HUES6 (cell line): Measurements from ENCODE around the gene RNF183.

Source experiments
- H3K27ac ChIP-seq: 2 replicates; pipeline ENCODE4 v1.7.0; 2013; ENCODE audit warnings: low read depth, mild to moderate bottlenecking, low read length, inconsistent platforms
- H3K27me3 ChIP-seq: 2 replicates; pipeline ENCODE4 v1.6.1; 2013; ENCODE audit warnings: low read length; ENCODE audit not compliant: control insufficient read depth, insufficient read depth
- H3K36me3 ChIP-seq: 2 replicates; pipeline ENCODE4 v1.6.1; 2013; ENCODE audit warnings: low read length; ENCODE audit not compliant: control insufficient read depth, insufficient read depth
- H3K4me1 ChIP-seq: 2 replicates; pipeline ENCODE4 v1.6.1; 2013; ENCODE audit warnings: low read length; ENCODE audit not compliant: control insufficient read depth, insufficient read depth
- H3K4me3 ChIP-seq: 2 replicates; pipeline ENCODE4 v1.5.1; 2013; ENCODE audit warnings: low read depth, low read length
- H3K9ac ChIP-seq: one replicate; pipeline ENCODE4 v1.6.1; 2013; ENCODE audit warnings: mild to moderate bottlenecking, low read length
- H3K9me3 ChIP-seq: 2 replicates; pipeline ENCODE4 v1.6.1; 2013; ENCODE audit warnings: low read depth, low read length; ENCODE audit not compliant: control insufficient read depth, insufficient read depth

The RNF183 gene

DNA sequence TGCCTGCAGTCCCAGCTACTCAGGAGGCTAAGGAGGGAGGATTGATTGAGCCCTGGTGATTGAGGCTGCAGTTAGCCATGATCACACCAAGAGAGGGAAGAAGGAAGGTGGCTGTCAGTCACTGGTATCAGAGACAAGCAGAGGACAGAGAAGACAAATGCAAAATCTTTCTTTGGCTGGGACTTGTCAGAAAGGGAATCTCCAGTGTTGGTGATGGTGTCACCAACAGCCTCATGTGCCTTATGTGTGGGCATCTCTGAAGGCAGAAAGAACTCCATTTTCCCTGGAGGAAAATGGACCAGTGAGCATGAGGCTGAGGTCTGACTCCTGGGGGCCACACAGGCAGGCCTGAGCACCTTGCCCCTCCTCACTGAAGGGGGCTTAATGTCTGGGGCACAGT is 12.1 kb upstream of the RNF183 start:
- H3K4me1 ChIP-seq: no peaks in the 10 kb centered on the region
- H3K36me3 ChIP-seq: no peaks in the 10 kb centered on the region
- H3K27me3 ChIP-seq: no peaks in the 10 kb centered on the region
- no peaks in the 10 kb centered on the region for H3K9me3 ChIP-seq
- H3K4me3 ChIP-seq: no peak overlapping the region
- H3K9ac ChIP-seq: no peak overlapping the region
- no peak overlapping the region for H3K27ac ChIP-seq

DNA sequence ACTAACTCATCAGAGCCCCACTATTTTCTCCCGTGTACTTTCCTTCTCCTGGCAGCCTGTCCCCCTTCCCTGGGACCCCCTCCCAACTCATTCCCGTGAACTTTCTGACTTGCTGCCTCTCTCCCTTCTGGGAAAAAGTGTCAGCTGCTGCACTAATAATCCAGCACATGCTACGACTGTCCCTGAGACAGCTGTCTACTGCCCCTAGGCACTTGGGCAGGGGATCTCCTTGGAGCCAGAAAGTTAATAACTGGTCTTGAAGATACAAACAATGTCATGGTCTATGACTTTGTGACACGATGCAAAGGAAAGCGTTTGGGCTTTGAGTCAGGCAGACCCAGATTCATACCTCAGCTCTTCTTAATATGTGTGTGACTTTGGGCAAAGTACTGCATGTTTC is 10.1 kb upstream of the RNF183 start:
- no peaks in the 10 kb centered on the region for H3K9me3 ChIP-seq
- no peaks in the 10 kb centered on the region for H3K4me1 ChIP-seq
- no peaks in the 10 kb centered on the region for H3K27me3 ChIP-seq
- H3K9ac ChIP-seq: no peak overlapping the region
- no peaks in the 10 kb centered on the region for H3K36me3 ChIP-seq
- no peak overlapping the region for H3K27ac ChIP-seq
- no peak overlapping the region for H3K4me3 ChIP-seq

DNA sequence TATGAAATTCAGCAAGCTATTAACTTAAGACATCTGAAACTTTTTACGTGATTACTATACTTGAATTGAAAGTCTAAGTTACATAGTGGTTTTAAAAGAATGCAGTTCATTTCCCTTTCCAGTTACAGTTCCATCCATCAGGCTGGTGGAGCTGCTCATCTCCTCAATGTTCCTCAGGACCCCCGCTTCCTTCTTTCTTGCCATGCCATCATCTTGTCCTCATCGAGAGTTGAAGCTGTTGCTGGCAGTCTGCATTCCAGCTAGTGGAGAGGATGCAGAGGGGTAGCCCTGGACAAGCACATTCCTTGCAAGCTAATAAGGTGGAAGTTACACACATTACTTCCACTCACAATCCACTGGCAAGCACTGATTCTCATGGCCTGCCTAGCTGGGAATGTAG is 8.8 kb upstream of the RNF183 start:
- H3K4me1 ChIP-seq: no peaks in the 10 kb centered on the region
- H3K36me3 ChIP-seq: no peaks in the 10 kb centered on the region
- no peaks in the 10 kb centered on the region for H3K27me3 ChIP-seq
- H3K27ac ChIP-seq: no peak overlapping the region
- no peak overlapping the region for H3K4me3 ChIP-seq
- H3K9me3 ChIP-seq: no peaks in the 10 kb centered on the region
- no peak overlapping the region for H3K9ac ChIP-seq

DNA sequence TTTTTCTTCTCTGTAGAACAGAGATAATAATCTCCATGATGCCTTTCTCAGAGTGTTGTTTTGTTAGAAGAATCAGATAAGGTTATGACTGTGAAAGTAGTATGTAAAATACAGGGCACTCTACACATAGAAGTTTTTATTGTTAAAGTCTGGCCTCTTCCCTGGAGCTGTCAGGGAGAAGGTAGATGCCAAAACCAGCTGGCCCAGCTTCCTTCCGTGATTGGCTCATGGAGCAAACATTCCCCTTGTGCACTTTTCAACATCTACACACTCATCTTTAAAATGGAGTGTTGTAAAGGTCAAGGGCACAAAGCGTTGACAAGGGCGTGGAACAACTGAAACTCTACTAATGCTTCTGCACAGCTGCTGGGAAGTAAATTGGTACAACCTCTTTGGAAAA is 7.4 kb upstream of the RNF183 start:
- H3K9me3 ChIP-seq: no peaks in the 10 kb centered on the region
- H3K9ac ChIP-seq: no peak overlapping the region
- no peaks in the 10 kb centered on the region for H3K27me3 ChIP-seq
- no peaks in the 10 kb centered on the region for H3K36me3 ChIP-seq
- H3K27ac ChIP-seq: no peak overlapping the region
- no peaks in the 10 kb centered on the region for H3K4me1 ChIP-seq
- H3K4me3 ChIP-seq: no peak overlapping the region

DNA sequence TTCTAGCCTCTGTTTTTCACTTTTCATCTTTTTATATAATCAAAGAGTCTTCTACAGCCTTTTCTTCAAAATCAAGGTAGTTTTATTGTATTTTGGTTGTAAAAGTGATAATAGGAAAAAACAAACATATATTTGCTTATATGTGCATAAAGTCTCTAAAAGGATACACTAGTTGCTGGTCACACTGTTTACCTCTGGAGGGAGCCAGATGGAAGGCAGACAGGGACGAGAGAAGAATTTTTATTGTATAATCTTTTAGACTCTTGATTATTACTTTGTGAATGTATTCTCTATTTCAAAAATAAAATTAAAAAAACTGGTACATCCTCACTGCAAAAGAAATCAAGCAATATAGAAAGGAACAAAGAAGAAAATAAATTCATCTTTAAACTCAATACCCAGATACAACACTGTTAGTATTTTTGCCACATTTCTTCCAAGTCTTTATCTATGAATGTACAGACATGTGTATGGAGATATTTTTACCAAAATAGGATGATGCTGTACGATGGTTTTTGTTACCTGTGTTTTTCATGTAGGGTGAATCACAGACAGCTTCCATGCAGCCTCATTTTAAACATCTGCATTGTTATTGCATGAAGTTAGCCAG is 6.1 kb upstream of the RNF183 start:
- no peaks in the 10 kb centered on the region for H3K27me3 ChIP-seq
- H3K9me3 ChIP-seq: no peaks in the 10 kb centered on the region
- no peak overlapping the region for H3K27ac ChIP-seq
- H3K9ac ChIP-seq: no peak overlapping the region
- no peaks in the 10 kb centered on the region for H3K36me3 ChIP-seq
- no peaks in the 10 kb centered on the region for H3K4me1 ChIP-seq
- no peak overlapping the region for H3K4me3 ChIP-seq

DNA sequence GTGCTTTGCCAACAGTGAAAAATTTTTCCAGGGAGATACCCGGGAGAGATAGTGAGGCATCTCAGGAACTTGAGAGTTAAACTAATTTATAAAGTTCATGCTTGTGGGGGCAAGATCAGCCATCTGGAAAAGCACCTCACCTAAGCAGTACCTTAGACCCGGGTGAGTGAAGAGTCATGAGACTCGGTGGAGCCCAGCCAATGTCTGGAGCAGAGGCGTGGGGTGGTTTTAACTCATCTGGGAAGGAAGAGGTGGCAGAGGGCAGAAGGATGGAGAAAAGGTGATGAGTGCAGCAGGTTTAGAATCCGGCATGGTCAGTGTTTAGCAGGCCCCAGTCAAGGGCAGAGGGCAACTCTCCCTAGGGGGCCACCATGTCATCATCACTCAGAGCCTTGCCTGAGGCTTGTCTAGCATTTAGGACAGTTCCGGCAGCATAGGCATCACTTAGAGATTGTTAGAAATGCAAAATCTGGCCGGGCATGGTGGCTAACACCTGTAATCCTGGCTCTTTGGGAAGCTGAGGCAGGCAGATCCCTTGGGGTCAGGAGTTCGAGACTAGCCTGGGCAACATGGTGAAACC is 4.3 kb upstream of the RNF183 start:
- Histone ChIP-seq H3K27ac (no peak overlapping the region), H3K36me3 (no peaks in the 10 kb centered on the region), H3K4me3 (no peak overlapping the region), H3K9me3 (no peaks in the 10 kb centered on the region), H3K9ac (no peak overlapping the region), H3K27me3 (no peaks in the 10 kb centered on the region), H3K4me1 (peaks cover 5% of the 10 kb centered on the region; the same call in 1 of the 2 replicates)

DNA sequence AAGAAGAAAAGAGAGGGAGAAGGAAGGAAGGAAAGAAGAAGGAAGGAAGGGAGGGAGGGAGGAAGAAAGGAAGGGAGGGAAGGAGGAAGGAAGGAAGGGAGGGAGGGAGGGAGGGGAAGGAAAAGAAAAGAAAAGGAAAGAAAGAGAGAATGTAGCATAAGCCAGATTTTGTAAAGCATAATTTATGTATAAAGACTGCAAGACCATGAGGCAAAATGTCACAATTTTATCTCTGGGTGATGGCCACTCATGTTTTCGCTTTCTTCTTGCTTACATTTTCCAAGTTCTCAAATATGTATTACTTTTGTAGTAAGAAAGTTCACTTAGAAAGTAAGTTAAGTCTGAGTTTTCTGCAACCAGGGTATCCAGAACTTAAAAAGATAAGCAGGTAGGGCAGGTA is 3.4 kb upstream of the RNF183 start:
- no peak overlapping the region for H3K27ac ChIP-seq
- H3K27me3 ChIP-seq: no peaks in the 10 kb centered on the region
- H3K4me3 ChIP-seq: no peak overlapping the region
- H3K4me1 ChIP-seq: peaks cover 5% of the 10 kb centered on the region; the same call in 1 of the 2 replicates
- no peaks in the 10 kb centered on the region for H3K36me3 ChIP-seq
- H3K9me3 ChIP-seq: no peaks in the 10 kb centered on the region
- H3K9ac ChIP-seq: no peak overlapping the region

DNA sequence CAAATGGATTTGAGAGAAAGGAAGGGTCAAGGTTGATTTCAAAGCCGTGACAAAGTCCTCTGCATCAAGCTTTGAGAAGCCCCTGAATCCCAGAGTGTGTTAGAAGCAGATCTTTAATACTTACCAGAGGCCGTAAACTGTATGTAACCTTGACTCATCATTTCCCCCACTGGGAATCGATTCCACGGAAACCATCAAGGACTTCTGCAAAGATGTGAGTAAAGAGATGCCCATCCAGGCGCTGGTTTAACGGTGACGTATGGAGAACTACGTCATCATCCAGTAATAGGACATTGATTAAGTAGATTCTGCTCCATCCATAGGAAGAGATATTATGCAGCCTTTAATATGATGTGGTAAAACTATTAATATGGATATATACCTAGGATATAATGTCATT is 1.6 kb downstream of the RNF183 start:
- Histone ChIP-seq H3K36me3 (no peaks in the 10 kb centered on the region), H3K27ac (no peak overlapping the region), H3K9ac (no peak overlapping the region), H3K27me3 (no peaks in the 10 kb centered on the region), H3K4me1 (peaks cover 5% of the 10 kb centered on the region; the same call in 1 of the 2 replicates), H3K9me3 (no peaks in the 10 kb centered on the region), H3K4me3 (no peak overlapping the region)

DNA sequence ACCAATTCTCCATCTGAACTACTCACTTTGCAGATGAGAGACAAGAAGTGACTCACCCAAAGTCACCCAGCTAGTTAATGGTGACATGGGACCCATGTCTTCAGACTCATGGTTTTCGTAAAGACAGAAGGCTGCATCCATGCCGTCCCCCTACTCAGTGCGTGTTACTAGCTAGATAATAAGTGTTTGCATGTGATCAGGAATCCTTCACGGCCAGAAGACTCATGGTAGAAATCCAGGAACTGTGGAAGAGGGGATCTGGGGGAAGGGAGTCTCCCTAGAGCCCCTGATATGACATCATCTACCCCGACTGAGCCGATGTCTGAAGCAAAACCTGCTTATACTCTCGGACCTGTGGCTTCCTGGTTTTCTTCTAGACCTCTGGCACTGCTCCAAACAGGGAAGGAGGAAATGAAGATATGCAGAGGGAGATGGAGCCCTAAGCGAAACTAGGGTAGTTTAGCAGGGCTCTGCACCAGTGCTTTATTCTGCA is 3.3 kb downstream of the RNF183 start:
- Histone ChIP-seq H3K4me1 (peaks cover 5% of the 10 kb centered on the region; the same call in 1 of the 2 replicates), H3K4me3 (no peak overlapping the region), H3K27ac (no peak overlapping the region), H3K9me3 (no peaks in the 10 kb centered on the region), H3K27me3 (no peaks in the 10 kb centered on the region), H3K36me3 (no peaks in the 10 kb centered on the region), H3K9ac (no peak overlapping the region)

DNA sequence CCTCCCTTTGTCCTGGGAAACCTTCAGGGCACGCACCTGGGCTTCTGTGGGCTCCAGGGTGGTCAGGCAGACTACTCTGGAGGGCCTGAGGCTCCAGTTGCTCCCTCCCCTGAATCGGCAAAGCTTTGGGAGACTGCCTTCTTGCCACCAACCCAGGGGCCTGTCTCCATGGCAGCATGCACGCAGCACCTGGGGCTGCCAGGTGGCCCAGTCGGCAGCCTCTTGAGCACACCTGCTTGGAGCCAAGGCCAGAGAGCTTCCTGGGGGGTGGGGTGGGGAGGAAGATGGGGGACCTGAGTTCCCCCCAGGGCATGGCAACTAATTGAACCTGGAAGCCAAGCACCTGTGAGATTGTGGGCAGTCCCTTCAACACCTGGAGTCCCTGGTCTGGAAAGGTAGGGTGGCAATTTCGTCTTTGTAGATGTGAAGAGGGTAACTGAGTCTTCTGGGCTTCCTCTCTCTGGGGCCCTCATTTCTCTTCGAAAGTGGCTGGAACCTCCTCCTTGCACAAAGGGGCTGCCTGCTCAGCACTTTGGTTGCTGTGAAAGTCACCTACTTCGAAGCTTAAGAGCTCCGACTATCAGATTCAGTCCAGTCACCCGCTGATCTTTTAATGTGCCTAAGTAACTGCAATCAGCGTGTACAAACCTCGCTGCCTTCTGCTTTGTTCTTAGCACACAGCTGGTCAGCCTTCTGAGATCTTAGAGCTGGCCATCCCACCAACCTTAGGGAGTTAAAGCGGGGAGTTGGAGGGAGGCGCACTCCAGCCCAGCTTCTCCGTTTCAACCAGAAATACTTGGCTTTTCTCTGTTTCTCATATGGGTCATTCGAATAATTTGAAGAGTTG is 4.0 kb downstream of the RNF183 start:
- H3K9me3 ChIP-seq: no peaks in the 10 kb centered on the region
- peaks cover 5% of the 10 kb centered on the region; the same call in 1 of the 2 replicates for H3K4me1 ChIP-seq
- H3K9ac ChIP-seq: no peak overlapping the region
- no peak overlapping the region for H3K4me3 ChIP-seq
- H3K36me3 ChIP-seq: no peaks in the 10 kb centered on the region
- H3K27ac ChIP-seq: no peak overlapping the region
- no peaks in the 10 kb centered on the region for H3K27me3 ChIP-seq

DNA sequence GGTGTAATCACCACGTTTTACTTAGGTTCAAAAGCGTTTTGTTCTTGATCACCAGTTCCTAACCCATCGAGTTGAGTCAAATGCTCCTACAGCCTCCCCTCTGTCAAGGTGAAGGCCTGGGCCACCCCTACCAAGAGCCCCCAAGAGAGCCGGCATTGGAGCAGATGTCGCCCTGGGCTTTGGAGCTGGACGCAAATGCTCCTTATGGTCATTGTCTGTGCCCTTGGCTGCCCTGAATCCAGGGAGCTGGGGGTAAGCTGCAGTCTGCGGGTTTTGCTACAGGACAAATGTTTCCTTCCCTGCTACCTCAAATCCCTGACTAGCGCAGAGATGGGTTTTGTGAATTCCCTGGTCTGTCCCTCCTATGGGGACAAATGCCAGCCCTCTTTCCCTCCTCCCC is 4.9 kb downstream of the RNF183 start:
- Histone ChIP-seq H3K27me3 (no peaks in the 10 kb centered on the region), H3K4me1 (peaks cover 5% of the 10 kb centered on the region; the same call in 1 of the 2 replicates), H3K4me3 (no peak overlapping the region), H3K9me3 (no peaks in the 10 kb centered on the region), H3K36me3 (peaks cover 5% of the 10 kb centered on the region), H3K9ac (no peak overlapping the region), H3K27ac (no peak overlapping the region)
